ENCODE measurements around the gene WNT6. TPM values are rescaled to one million over a fixed set of nuclear protein-coding genes. Genes with fewer than 3 reads are reported as not detected.

The WNT6 gene
- total RNA-seq, 1 donor from 2014 or later, result 0.78 TPM

DNA sequence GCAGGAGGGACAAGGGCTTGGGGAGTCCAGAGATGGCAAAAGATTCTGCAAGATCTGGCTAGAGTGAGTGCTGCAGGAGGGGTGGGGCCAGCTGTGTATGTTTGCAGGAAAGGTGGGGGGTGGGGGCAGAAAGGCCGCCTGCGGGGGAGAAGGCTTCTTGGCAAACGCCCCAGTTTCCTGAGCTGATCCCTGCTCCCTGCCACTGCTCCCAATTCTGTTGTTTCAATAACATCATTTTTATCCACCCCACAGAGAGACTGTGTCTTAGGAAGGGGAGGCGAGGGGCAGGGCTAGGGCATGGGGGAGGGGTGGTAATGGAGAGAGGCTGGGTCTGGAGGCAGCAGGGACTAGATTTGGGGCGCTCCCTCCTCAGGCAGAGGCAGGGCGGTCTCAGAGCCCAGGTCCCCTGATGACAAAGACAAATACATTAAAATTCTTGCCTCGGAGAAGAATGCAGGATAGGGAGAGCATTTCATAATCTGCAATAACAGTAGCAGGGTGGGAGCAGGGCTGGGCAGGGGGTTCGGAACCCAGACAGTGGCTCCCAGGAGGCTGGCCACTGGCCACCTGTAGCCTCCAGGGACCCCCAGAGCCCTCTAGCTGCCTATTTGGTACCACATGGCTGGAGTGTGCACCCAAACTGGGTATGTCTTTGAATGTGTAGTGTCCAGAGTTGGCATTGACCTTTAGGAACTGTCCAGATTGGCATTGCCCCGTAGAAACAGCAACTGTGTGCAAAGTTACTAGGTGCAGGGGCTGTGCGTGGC, 2.1 kb upstream of the WNT6 start:
- DNase-seq (ENCODE audit: low spot score), result no peak

DNA sequence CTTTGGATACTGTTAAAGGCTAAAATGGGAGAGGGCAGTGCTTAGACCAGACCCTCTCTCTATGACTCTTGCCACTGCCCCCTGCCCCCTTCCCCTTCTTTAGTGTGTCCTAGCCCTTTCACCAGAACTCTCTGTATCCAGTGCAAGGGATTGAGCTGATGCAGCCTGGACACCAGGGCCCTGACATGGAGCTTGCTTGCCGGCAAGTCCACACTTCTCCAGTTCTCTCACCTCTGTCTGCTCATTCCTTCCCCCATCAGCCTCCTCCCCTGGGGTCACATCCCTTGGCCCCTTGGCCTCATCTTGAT, 1.5 kb upstream of the WNT6 start:
- no peak for DNase-seq (ENCODE audit: low spot score)

DNA sequence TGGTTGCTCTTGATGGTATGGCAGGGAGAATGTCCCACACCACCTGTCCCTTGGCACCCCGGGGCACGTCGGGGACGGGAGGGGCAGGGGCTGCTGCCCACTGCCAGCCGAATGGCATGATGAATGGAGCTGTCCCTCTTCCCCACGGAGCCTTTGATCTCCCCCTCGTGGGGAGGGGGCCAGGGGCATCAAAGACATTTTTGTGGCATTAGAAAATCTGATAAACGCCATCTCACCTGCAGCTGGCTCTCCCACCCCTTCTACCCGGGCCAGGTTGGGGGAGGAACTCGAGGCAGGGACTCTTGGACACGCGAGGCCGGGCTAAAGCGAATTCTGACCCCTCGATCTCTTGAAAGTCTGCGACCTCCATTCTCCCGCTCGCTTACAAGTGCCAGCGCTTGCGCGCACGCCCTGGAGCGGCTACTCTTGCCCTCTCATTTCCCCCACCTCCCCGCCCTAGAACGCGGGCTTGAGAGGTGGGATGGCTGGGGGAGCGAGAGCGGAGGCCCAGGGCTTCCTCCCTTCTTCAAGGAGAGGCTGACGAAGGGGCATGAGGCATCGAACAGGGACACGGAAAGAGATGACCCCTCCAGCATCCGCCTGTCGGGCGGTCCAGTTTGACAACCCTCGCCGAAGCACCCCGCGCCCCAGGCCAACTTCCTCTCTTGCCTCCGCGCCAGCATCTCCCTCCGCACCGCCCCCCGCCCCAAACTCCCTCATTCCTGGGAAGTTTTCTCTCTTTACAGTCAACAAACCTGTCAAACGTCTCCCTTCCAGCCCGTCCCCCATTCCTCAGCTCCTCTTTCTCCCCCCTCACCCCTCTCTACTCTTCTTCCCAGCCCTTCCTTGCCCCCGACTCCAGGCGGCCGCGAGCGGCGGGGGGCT, 692 bp upstream of the WNT6 start:
- no peak for DNase-seq (ENCODE audit: low spot score)

- DNase-seq (ENCODE audit: low spot score), result no peak
Observed at GRCh38 chr2:218859988-218860831, 605 bp downstream of the WNT6 start.

- DNase-seq (ENCODE audit: low spot score), result no peak
Observed at GRCh38 chr2:218860950-218861381, 1.4 kb downstream of the WNT6 start.

DNA sequence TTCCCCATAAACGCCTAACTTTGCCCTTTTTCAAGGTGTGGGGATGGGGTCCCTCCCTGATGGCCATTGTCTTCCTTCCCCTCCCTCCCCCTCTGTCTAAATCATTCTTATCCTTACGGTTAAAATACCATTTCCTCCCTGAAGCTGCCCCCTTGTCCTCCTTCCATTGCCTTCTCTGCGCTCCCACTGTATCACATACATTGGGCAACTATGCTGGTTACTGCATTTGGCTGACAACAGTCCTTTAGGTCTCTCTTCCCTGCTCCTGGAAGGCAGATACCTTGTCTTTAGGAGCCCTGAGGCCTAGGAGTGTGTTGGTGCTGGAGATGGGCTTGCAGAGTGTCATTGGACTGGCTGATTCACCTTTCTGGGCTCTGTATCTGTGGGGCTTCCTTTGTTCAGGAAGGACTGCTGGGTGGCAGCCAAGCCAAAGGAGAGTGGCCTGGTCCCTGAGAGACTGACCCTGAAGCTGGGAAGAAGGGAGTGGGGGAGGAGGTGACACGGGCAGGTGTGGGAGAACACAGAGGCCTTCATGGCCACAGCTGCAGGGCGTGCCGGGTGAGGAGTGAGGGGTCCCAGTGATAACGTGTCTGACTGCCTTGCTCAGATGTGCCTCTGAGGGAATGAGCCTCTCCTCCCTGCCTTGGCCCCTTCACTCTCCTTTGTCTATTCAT, 2.2 kb downstream of the WNT6 start:
- no peak for DNase-seq (ENCODE audit: low spot score)

- no peak for DNase-seq (ENCODE audit: low spot score)
Observed at GRCh38 chr2:218863021-218863520, 3.5 kb downstream of the WNT6 start.

DNA sequence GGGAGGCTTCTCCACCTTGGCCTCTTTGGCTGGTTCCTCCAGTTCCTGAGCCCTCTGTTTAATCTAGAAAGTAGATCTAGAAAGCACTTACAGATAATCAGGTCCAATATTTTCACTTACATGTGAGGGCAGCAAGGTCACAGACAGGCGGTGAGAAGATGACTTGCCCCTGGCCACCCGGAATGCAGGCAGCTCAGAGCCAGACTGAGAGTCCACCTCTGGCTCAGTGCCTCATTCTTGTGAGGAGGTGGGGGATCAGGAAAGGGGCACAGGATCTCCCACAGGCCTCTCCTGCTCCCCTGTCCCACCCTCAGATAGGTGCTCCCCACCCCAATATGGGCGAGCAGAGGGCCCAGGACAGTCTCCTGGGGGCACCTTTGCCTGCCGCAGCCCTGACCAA, 5.8 kb downstream of the WNT6 start:
- DNase-seq (ENCODE audit: low spot score), result no peak

DNA sequence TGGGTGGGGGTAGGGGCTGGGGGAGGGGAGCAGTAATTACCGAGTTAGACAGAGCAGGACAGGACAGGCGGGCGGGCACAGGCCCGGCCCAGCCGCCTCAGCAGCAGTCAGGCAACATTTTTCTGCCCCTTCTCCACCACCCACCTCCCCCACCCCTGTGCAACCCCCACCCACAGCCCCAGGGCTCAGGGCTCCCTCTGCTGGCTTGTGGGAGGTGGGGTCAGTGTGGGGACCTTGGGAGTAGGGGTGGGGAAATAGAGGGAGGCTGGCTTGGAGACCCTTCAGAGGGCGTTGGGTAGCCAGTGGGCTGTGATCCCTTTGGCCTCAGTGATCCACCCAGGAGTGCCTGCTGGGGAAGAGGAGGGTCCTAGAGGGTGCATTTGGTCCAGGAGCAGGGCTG, 6.4 kb downstream of the WNT6 start:
- DNase-seq (ENCODE audit: low spot score), result no peak

- no peak for DNase-seq (ENCODE audit: low spot score)
Observed at GRCh38 chr2:218867900-218868299, 8.3 kb downstream of the WNT6 start.

GRCh38 chr2:218869064-218869463, 9.5 kb downstream of the WNT6 start:
- no peak for DNase-seq (ENCODE audit: low spot score)

DNA sequence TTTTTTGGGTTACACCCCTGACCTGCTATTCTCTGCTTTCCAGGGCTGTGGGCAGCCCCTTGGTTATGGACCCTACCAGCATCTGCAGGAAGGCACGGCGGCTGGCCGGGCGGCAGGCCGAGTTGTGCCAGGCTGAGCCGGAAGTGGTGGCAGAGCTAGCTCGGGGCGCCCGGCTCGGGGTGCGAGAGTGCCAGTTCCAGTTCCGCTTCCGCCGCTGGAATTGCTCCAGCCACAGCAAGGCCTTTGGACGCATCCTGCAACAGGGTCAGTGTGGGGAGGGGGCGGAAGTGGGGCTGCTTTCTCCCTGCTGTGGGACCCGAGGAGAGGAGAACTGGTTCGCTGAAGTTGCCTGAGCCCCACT, 11.4 kb downstream of the WNT6 start:
- no peak for DNase-seq (ENCODE audit: low spot score)

- DNase-seq (ENCODE audit: low spot score), result no peak
Observed at GRCh38 chr2:218871345-218872302, 12.0 kb downstream of the WNT6 start.

GRCh38 chr2:218872645-218873358, 13.2 kb downstream of the WNT6 start:
- no peak for DNase-seq (ENCODE audit: low spot score)

GRCh38 chr2:218873359-218874194, 14.0 kb downstream of the WNT6 start:
- no peak for DNase-seq (ENCODE audit: low spot score)

- DNase-seq (ENCODE audit: low spot score), result no peak
Observed at GRCh38 chr2:218875692-218876246, 16.2 kb downstream of the WNT6 start.

- no peak for DNase-seq (ENCODE audit: low spot score)
Observed at GRCh38 chr2:218876562-218877219, 17.1 kb downstream of the WNT6 start.

GRCh38 chr2:218877331-218877730, 17.7 kb downstream of the WNT6 start:
- no peak for DNase-seq (ENCODE audit: low spot score)

Measured in ureter (tissue), 1 donor.